Endothelial cell (in vitro differentiated cells): Measurements from ENCODE around the gene MMP17. TPM values are rescaled to one million over a fixed set of nuclear protein-coding genes. Genes with fewer than 3 reads are reported as not detected.

ENCODE experiments used
- DNase-seq: peaks from one replicate; pipeline ENCODE4 v3.0.0; 2021; ENCODE audit warnings: low spot score
- H3K27ac Mint-ChIP-seq: one replicate; pipeline ENCODE4 v1.8.0; 2021; ENCODE audit warnings: mixed read lengths, inconsistent platforms; ENCODE audit not compliant: unreplicated experiment
- H3K27me3 Mint-ChIP-seq: one replicate; pipeline ENCODE4 v1.8.0; 2021; ENCODE audit warnings: mild to moderate bottlenecking, moderate library complexity, mixed read lengths, inconsistent platforms; ENCODE audit not compliant: unreplicated experiment
- H3K36me3 Mint-ChIP-seq: one replicate; pipeline ENCODE4 v1.8.0; 2021; ENCODE audit warnings: mild to moderate bottlenecking, low read depth, mixed read lengths, inconsistent platforms; ENCODE audit not compliant: unreplicated experiment
- H3K4me1 Mint-ChIP-seq: one replicate; pipeline ENCODE4 v1.8.0; 2021; ENCODE audit warnings: mild to moderate bottlenecking, mixed read lengths, inconsistent platforms; ENCODE audit not compliant: unreplicated experiment
- H3K4me3 Mint-ChIP-seq: one replicate; pipeline ENCODE4 v1.8.0; 2021; ENCODE audit warnings: mild to moderate bottlenecking, mixed read lengths, inconsistent platforms; ENCODE audit not compliant: unreplicated experiment
- H3K9me3 Mint-ChIP-seq: one replicate; pipeline ENCODE4 v1.8.0; 2021; ENCODE audit warnings: mixed read lengths, inconsistent platforms; ENCODE audit not compliant: unreplicated experiment
- total RNA-seq: library from RNA; stranded (reverse); fragmentation: NEBNext Ultra II Directional; extraction: Animal tissue kit (Norgen Biotek cat#: 25700); gene quantifications from one replicate; pipeline ENCODE4 v1.2.1, GENCODE V29; 2021; ENCODE audit not compliant: unreplicated experiment
- TF ChIP-seq, protein P1 (sequence below): fragments of 200-600 bp; sonication (generic); IDR thresholded peaks from one replicate; pipeline ENCODE4 v1.5.0; 2021; ENCODE audit warnings: antibody characterized with exemption; ENCODE audit not compliant: unreplicated experiment

Gene MMP17
- total RNA-seq, 1 donor from 2014 or later: 6.3 TPM

DNA sequence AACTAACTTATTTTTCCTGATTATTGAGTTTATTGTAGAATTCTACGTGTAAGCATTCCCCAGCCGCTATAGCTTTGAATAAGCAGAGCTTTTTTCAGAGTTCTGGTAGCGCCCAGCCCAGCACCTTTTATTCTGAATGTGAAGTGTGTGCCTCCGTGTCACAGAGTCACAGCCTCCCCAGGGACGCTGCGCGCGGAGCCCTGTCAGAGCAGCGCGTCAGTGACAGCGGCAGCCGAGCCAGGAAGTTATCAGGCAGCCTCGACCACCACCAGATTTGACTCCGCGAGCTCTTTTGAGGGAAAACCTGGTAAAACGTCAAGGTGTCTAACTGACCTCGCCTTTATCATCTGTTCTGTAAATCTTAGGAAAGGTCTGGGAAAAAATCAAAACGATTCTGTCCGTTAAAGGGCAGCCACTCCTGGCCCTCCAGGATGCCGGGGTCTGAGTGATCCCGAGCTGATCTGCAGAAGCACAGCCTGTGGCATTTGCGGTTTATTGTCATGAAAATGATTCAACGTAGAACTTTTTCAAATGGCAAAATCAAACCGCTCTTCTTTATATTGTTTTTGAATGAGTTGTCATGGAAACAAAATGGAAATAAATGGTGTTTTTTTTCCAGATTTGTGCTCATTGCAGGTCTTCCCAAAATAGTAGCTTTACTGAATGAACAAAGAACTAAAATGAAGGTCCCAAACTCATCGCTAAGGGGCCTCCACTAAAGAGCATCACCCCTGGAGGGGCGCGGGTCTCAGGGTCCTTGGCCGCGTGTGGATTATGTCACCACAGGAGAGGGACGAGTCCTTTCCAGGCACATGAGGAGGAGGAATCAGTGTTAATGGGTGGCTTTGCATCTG, 43.1 kb upstream of the MMP17 start:
- H3K27ac Mint-ChIP-seq: peak overlapping the region; percentile 39
- TF ChIP-seq, protein P1, sequence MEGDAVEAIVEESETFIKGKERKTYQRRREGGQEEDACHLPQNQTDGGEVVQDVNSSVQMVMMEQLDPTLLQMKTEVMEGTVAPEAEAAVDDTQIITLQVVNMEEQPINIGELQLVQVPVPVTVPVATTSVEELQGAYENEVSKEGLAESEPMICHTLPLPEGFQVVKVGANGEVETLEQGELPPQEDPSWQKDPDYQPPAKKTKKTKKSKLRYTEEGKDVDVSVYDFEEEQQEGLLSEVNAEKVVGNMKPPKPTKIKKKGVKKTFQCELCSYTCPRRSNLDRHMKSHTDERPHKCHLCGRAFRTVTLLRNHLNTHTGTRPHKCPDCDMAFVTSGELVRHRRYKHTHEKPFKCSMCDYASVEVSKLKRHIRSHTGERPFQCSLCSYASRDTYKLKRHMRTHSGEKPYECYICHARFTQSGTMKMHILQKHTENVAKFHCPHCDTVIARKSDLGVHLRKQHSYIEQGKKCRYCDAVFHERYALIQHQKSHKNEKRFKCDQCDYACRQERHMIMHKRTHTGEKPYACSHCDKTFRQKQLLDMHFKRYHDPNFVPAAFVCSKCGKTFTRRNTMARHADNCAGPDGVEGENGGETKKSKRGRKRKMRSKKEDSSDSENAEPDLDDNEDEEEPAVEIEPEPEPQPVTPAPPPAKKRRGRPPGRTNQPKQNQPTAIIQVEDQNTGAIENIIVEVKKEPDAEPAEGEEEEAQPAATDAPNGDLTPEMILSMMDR: no peak
- H3K9me3 Mint-ChIP-seq: no peaks in the 10 kb centered on the region
- H3K27me3 Mint-ChIP-seq: peaks cover 5% of the 10 kb centered on the region
- peaks cover 31% of the 10 kb centered on the region for H3K36me3 Mint-ChIP-seq
- no peak for DNase-seq
- peaks cover 3% of the 10 kb centered on the region for H3K4me1 Mint-ChIP-seq
- H3K4me3 Mint-ChIP-seq: no peak overlapping the region

DNA sequence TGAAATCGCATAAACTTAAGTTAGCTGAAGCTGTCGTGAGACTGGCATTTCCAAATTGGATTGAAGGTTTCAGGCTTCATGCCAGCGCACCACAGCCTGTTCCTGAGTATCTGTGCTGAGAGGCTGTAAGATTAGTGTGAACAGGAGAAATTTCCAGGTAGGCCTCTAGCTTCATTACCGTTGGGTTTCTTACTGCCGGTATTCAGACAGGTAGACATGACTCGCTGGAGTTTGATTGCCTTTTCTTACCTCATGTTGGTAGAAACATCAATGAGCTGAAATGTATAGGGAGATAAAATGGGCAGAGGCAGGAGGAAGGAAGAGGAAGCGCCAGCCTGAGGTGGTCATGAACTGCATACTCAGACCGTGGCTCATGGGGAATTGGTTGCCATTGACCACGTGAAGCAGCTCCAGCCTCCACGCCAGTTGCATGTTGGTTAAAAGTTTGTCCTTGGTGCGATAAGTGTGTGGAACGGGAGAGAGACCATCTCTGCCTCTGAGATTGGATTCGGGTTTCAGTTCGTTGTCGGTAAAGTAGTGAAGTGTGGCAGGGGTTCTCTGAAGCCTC, 42.3 kb upstream of the MMP17 start:
- H3K27me3 Mint-ChIP-seq: peaks cover 7% of the 10 kb centered on the region

DNA sequence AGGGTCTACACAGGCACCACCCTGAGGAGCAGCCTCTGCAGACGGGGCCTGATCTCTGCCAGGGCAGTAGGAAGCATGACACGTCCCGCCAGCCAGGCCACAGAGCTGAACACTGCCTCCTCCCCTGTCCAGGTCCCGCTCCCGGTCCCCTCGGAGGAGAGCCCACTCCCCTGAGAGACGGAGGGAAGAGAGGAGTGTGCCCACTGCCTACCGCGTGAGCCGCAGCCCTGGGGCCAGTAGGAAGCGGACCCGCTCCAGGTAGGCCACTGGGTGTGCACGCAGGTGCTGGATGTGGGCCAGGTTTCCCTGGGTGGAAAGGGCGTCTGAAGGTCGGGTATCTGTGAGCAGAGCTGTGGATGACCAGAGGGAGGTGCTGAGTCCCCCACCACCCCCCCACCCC, 41.9 kb upstream of the MMP17 start:
- Mint-ChIP-seq H3K36me3 (peaks cover 40% of the 10 kb centered on the region), H3K4me3 (no peak overlapping the region), H3K27me3 (peaks cover 7% of the 10 kb centered on the region), H3K4me1 (peaks cover 3% of the 10 kb centered on the region), H3K9me3 (no peaks in the 10 kb centered on the region), H3K27ac (peak overlapping the region; percentile 15)
- no peak for DNase-seq
- TF ChIP-seq, protein P1: no peak

More for the DNA sequence above, 42.3 kb upstream of the MMP17 start:
- H3K4me3 Mint-ChIP-seq: no peak overlapping the region
- DNase-seq: no peak
- H3K4me1 Mint-ChIP-seq: peaks cover 3% of the 10 kb centered on the region
- H3K9me3 Mint-ChIP-seq: no peaks in the 10 kb centered on the region
- peak overlapping the region; percentile 15 for H3K27ac Mint-ChIP-seq
- TF ChIP-seq, protein P1: no peak
- peaks cover 39% of the 10 kb centered on the region for H3K36me3 Mint-ChIP-seq

DNA sequence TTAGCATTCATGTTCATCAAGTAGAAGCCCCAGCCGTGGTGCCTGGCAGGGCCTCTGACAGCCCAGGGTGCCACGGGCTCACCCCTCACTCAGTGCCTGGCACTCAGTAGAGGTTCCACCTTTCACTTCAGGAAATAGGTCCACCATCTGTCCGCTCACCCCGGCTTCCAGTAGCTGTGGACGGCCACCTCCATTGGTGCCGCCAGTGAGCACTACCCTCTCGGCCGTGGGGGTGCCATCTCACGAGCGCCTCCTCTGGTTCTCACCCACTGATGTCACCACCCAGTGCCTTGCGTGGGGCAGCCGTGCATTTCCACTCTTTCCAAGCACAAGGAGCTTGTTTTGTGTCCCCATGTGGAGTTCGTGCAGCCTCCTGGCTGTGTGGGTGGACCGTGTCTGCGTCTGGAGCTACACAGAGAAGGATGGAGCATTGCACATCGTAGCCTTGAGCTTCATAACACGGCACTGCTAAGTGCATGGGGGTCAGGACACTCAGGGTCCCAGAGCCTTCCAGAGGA, 41.0 kb upstream of the MMP17 start:
- no peak overlapping the region for H3K27ac Mint-ChIP-seq
- H3K4me1 Mint-ChIP-seq: peaks cover 3% of the 10 kb centered on the region
- H3K36me3 Mint-ChIP-seq: peaks cover 36% of the 10 kb centered on the region
- no peaks in the 10 kb centered on the region for H3K9me3 Mint-ChIP-seq
- TF ChIP-seq, protein P1: no peak
- no peak overlapping the region for H3K4me3 Mint-ChIP-seq
- no peak for DNase-seq
- H3K27me3 Mint-ChIP-seq: peaks cover 7% of the 10 kb centered on the region

DNA sequence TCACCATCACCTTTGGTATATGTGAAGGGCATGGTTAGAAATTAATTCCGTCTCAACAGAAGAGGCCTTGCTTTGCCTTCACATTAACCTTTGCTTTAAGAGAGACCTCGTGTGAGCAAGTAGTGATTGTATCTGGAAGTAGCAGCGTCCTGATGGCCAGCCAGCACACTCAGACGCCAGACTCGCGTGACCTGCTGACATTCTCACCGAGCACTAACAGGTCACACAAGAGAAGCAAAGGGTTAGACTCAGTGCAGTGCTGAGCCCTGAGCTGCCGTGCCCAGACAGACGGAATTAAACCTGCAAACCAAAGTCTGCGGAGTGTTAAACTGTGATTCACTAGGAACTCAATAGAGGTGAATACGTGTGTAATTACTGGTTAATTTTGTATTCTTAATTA, 40.1 kb upstream of the MMP17 start:
- peaks cover 41% of the 10 kb centered on the region for H3K36me3 Mint-ChIP-seq
- TF ChIP-seq, protein P1: no peak
- H3K9me3 Mint-ChIP-seq: no peaks in the 10 kb centered on the region
- H3K4me3 Mint-ChIP-seq: no peak overlapping the region
- DNase-seq: no peak
- no peak overlapping the region for H3K27ac Mint-ChIP-seq
- H3K27me3 Mint-ChIP-seq: peaks cover 7% of the 10 kb centered on the region
- H3K4me1 Mint-ChIP-seq: peaks cover 3% of the 10 kb centered on the region
